Activated CD4-positive, CD25-positive, alpha-beta regulatory T cell treated with anti-CD3 and anti-CD28 coated beads, Interleukin-2, amount 50 U/mL, for 24 hours (primary cell): ENCODE measurements around the gene URAD.
A peak's percentile ranks its signal among the peaks of the same experiment; 100 is the strongest.

Source experiments
- ATAC-seq, 2 donors: fragments of 150-1000 bp; cut with Tn5 transposase; one replicate each; pipeline ENCODE4 v1.10.0; 2021; ENCODE audit warnings: mild to moderate bottlenecking in 1 of 2, moderate library complexity in 1 of 2

URAD gene

DNA sequence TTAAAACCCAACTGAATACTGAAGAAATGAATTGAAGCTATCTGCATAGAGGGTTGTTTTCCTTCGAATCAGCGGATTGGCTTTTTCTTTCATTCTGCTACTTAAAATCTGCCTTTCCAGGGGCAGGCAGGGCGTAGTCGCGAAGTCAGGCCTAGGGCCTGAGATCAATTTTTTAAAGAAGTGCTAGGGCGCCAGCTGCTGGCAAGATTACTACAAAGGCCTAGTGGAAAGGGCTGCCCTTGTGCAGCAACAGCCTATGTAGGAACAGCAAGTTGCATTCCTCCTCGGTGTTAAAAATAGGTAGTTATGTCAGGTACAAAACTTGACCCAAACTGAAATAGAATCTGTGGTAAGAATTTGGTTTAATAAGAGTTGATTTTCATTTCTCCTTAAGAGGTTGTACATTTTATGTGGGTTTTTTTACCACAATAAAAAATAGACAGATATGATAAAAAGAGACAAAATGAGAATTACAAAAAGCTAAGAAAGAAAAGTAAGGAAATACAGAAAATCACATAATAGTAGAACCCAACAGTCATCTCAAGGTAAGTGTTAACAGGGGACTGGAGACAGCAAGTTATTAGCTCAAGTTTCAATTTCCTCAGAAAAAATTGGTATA, 9.5 kb upstream of the URAD start:
- ATAC-seq: no peak

DNA sequence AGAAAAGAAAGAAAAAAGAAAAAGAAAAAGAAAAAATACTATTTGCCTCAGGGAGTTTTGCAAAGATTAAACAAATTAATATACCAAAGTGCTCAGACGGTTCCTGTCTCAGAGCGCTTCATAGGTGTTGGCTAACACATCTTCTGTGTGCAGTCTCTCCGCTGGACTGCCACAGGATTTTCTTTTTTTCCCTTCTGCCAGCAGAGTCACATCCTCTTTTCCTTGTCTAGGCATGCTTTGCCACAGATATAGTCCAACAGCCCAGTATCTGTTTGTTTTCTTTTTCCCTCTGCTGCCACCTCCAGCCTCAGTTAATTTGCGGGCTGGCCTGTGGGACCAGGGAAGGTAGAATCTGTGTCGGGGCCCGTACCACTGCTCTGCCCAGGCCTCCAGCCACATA, 3.4 kb upstream of the URAD start:
- ATAC-seq: no peak

DNA sequence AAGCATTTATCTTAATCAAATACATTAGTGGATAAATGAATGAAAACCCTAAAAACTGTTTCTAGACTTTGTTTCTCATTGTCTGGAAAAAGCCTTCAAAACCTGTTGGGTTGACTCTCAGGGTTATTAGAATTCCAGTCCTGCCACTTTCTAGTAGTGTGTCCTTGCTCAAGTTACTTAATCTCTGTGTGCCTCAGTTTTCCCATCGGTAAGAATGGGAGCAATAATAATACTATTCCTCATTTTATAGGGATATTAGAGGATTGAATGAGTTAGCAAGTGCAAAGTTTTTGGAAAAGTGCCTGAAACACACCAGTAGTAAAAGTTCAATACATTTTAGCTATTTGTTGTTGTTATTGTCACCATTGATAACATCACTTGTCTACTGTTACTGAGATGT, 2.9 kb downstream of the URAD start:
- ATAC-seq: no peak

DNA sequence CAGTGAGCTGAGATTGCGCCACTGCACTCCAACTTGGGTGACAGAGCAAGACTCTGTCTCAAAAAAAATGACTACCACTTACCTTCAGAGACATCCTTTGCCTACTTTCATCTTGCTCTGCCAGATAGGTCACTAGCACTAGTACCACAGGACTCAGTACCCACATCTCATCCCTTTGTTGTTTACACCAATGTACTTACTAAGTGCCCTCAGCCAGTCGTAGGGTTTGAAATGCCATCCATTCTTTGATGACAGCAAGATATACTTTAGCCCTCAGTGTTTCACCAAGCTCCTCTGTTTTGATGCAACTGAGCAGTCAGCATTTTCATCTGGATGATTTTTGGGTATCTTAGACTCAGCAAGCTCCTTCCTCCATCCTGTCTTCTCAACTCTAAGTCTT, 6.1 kb downstream of the URAD start:
- no peak for ATAC-seq

DNA sequence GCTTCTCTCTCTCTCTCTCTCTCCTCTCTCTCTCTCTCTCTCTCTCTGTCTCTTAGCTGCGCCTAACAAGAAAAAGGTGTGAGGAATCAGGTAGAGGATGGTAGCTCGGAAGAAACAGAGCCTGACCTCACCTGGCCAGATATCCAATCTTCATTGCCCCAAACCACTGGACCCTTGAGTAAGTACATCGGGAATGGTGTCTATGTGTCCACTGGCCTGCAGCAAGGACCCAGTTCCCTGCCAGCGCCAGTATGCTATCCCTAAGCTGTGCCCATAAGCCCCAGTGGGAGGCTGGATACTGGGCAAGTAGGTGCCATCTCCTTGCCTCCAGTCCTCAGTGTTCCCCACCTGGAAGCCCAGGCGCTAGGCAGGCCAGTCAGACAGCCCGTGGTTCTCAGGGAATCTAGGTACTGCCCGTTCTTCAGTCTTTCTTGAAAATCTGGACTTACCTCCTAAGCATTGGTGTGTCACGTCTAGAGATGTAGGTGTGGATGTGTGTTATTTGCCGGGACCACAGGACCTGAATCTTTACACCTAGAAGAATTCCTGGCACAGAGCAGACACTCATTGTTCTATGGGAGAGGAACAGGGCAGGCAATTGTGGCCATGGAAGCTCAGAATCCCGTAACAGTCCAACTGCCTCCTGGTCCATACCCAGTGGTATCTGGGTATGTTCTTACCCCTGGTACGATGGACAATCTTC, 7.3 kb downstream of the URAD start:
- ATAC-seq: peak in 1 of 2 donors; percentile 13

DNA sequence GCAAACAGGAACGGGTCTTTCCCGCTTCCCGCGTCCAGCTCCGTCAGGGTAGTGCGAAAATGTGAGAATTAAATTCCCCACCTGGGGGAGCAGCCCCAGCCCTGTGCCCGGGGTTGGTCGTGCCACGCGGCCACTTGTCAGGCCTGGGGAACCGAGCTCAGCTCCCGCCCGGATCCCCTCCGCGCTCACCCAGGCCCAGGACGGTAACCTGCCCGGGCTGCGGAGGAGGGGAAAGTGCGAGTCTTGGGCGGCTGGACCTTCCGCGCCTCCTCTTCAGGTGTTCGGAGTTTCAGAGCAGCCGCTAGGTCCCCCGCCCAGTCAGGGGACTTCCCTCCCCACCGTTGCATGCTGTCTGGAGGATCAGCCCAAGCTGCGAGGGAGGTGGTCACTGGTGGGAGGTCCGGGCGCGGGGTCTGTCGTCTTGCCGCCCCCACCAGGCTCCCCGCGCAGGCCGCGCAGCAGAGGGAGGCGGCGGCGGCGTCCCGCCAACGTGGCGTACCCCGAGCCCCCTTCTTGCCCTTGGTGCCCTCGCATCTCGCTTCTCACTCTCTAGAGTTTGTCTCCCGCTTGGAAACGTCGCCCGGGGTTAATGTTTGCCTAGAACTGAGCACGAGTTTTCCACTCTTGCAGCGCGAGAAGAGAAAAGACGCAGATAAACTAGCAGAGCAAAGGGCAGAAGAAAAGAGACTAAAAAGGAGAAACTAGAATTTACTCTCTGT, 8.1 kb downstream of the URAD start:
- ATAC-seq: no peak

DNA sequence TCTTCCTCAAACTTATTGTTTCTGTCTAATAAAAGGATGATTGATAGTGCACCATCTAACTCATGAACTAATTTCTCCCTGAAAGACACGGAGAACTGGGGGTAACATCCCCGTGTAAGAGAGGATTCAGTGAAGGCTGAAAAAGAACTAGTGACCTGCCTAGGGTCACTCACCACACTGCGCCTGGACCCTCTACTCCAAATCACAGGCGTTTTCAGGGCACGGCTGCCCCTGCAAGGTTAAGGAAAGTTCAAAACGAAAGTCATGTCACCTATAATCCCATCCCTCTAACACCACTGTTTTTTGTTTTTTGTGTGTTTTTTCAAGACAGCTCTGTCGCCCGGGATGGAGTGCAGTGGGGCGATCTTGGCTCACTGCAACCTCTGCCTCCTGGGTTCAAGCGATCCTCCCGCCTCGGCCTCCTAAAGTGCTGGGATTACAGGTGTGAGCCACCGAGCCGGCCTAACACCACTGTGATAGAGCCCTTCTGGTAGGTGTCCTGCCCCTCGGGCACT, 8.7 kb downstream of the URAD start:
- no peak for ATAC-seq

DNA sequence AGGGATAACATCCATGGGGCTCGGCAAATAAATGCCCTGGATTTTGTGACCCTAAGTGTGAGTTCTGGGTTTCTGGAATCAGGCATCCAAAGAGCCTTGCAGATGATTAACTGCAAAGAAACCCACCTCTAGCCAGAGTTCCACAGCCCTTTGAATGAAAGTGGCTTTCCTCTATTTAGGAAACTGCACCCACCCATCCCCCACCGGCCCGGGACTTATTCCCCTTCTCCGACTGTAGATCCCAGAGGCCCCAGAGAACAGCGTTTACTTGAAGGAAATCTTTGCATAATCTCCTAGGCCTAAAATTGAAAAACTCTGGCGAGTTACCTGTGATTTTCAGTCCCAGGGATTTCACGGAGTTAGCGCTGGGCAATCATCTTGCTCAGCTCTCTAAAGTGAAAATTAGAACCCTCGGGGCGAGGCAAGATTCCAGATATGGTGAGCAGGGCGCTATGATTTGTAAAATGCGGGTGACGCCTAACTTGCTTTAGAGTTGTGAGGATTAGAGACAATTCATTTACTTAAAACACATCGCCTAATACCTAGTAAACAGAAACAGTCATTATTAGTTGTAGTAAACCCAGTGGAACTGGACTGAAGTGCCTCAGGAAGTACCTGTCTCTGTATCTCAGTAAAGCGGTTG, 9.4 kb downstream of the URAD start:
- ATAC-seq: no peak

DNA sequence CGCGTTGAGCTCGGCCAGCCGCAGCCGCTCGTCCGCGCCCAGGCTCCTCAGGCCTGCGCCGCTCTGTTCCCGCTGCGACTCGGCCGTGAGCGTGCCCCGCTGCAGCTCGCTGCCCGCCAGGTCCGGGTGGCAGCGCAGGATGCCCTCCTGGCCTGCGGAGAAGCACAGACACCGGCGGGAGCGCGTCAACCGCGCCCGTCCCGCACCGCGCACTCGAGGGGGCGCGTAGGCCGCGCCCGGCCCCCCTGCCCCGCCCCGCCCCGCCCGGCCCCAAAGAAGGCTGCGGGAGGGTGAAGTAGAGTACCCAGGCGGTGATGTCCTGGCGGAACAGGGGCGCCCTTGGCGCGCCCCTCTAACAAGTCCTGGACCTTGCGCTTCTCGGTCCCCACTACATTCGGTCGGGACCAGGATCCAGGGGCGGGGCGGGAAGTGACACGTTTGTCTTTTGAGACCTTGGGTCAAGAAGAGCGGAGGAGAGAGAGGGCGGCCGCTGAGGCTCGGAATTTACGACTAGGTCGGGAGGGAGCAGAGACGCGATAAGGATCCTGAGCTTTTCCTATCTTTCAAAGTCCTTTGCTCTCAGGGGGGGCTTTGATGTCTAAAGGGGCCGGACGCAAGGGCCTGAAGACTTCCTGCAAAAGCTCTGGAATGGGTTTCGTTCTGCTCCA, 10.1 kb downstream of the URAD start:
- ATAC-seq: no peak

DNA sequence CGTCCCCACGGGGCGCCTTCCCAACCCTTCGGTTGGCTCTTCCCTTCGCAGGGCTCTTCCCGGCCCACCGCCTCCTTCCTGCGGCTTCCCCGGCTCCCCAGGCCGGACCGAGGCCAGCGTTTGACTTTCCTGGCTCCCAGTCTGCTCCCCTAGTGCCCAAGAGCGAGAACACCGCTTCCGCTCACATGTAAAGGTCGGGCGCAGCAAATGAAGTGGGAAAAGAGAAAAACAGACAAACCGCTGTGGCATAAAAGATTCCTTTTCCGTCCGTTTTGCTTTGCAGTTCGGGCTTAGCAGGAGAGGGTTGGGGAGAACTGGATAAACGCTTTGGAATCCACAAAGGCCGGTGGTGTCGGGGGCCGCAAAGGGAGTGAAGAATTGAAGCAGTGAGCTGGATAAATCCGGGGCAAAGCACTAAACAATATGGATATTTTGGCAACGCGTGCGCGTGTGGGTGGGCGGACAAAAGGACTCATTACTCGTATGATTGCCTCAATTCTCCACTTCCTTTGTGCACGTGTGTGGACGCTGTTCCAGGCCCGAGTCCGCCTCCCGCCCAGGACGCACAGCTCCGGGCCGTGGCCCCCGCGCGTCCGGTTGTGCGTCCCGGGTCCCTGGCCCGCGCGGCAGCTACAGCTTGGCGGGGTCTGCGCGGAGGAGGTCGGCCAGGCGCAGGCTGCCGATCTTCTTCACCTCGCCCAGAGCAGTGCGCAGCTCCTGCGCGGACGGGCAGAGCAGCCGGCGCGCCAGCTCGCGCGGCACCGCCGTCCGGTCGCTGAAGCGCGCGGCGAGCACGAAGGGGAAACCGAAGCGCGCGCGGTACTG, 10.8 kb downstream of the URAD start:
- no peak for ATAC-seq

DNA sequence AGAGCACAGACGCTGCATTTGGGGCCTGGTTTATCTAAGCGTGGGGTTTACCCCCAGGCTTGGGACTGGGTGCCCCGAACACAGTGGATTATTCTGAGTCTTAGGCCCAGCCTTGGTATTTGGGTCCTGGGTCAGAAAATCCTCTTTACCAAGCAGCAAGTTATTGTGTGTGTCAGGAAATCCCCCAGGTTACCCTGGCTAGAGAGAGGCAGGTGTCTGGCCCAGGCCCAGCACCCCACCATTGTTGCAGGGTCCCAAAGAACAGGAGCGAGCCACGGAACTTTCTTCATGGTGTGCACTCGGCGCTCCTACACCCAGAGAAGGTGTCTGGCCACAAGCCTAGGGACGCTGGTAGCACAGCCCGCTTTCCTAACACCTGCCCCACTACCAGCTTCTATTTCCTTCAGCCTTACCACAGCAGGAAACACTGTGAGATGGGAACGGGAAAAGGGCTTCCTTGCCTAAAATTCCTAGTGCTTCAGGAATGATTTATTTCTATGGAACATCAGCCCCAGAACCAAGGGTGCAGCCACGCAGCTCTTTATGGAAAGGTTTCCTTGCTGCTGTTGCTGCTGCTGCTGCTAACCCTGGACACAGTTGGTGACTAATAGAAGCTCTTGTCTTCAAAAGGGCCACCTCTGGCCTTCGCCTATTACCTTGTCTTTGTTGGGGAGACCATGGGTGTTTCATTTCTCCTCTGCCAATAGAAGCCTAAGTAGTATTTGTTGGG, 12.0 kb downstream of the URAD start:
- no peak for ATAC-seq

DNA sequence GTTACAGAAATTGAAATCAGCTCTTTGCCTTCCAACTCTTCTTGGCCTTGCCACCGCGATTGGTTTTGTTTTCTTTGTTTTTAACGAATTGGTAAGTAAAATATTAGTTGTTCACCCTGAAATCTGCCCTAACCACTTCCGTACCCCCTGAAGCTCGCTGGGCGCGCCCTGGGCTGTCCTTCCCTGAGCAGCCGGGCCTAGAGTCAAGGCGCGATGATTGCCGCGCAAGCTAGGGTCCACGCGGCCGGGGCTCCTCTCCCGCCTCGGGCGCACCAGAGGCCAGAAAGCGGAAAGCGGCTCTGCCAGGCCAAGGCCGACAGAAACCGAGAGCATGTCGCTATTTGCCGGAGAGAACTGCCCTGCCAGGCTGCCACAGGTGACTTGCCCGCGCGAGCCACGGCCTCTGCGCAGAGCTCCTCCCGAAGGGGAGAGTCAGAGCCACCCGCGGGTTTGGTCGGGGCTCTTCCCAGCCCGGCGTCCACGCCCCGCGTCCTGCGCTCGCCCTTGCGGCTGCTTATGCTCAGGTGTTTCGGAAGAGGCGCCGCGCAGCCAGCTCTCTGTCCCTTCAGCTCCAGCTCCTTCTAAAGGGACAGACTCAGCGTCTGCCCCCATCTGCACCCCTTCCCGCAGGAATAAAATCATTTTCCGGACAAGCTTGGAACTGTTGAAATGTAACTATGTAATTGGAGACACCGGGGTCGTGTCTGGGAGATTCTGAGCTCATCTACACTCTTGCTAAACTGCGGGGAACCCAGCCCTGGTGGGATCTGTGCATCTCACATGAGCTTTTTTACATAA, 12.7 kb downstream of the URAD start:
- no peak for ATAC-seq

DNA sequence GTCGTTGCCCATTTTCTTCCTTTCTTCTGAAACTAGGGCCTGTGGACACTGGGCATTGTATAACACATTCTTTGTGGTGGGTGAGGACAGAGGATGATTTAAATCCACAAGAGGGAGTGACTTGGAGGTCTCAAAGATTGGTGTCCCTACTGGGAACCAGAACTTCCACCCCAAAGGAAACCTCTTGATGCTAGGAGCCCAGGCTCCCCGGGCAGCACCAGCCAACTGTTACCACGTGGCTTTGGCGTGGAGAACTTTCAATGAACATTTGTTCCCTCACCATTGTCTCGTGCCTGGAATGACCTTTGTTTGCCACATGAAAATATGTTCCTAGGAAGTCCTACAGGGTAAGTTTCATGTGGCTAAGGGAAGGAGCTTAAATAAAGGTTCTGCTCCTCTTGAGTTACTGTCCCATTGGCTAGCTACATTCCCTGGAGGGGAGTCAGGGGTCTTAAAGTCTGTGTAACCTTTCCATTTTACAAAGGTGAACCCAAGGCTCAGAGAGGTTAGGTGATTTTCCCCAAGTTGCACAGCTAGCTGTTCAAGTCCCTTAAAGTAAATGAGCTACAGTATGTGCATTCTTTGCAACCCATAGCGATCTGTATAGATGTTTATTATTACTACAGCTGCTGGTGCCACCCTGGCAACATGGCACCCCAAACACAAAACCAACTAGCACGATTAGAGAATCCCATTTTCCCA, 14.4 kb downstream of the URAD start:
- ATAC-seq: no peak

DNA sequence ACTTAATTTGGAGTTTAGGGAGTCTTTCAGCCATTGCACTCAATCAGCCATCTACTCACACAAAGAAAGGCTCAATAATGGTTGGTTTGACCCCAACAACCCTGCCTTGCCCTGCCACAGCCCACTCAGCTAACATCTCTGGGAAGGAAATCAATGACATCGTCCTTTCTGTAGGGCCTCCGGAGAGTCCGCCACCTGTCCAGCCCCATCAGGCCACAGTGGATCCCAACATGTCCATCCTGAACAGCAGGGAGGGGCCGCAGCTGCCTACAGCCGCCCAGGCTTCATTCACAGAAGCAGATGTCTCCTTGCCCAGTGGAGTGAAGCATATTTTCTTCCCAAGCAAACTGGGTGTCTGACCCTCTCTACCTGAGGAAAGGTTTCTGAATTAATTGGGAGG, 15.2 kb downstream of the URAD start:
- no peak for ATAC-seq

DNA sequence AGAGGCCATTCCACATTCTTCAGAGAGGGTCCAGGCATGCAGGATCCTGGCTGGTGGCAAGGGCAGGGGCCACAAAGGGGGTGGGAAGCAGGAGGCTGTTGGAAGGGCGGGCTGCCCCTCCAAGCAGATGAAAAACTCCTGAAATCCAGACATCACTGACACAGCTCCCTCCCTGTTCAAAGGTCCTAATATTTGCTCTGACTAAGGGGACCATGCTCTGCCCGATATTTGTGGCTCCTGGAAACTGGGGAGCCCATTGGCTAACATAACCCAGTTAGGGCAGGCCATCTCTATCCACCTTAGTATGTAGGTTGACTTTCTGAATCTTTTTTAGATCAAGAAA, 16.0 kb downstream of the URAD start:
- no peak for ATAC-seq

DNA sequence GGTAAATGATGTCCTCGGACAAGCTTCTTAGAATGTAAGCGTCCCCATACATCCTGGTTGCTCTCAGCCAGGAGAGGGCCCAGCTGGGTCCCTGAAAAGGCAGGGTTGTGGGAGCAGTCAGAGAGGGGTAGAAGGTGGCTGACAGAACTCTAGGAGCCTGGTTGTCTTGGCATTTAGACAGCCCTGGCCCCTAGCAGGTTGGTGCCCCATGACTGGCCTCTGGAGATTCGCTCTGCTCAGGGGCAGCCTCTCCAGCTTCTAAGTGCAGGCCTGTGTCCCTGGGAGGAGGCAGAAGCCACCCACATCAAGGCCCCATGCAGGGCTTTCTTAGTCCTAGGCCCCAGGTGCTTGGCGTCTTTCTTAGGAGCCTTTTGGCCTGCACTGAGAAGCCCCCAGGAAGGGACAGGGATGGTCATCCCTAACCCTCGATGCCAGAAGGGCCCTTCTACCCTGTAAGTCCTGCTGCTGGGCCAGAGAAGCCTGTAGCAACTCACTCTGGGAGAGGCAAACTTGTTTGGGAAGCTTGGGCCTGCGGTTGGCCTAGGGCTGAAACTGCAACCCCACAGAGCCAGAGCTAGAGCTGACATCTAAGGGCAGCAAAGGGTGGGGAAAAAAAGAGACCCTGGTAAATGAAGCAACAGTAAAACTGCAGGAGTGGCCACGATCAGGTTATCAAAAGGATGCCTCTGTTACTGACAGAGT, 16.6 kb downstream of the URAD start:
- no peak for ATAC-seq

DNA sequence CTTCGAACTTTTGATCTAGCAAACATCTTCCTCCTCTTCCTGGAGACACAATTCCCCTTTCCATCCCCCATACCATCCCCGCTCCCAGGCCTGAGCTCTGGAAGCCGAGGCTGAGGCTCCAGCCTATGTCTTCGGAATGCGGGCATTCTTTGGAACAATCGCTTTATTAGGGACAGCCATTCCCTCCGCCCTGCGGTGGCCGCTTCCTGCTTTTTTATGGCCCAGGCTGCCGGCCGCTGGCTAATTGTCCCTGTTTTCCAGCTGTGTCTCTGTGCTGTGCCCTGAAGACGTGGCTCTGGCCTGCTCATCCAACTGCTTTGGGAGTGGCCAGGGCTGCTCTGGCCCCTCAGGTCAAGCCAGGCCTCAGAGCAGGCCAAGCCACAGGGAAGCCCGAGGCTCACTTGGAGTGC, 17.3 kb downstream of the URAD start:
- no peak for ATAC-seq

DNA sequence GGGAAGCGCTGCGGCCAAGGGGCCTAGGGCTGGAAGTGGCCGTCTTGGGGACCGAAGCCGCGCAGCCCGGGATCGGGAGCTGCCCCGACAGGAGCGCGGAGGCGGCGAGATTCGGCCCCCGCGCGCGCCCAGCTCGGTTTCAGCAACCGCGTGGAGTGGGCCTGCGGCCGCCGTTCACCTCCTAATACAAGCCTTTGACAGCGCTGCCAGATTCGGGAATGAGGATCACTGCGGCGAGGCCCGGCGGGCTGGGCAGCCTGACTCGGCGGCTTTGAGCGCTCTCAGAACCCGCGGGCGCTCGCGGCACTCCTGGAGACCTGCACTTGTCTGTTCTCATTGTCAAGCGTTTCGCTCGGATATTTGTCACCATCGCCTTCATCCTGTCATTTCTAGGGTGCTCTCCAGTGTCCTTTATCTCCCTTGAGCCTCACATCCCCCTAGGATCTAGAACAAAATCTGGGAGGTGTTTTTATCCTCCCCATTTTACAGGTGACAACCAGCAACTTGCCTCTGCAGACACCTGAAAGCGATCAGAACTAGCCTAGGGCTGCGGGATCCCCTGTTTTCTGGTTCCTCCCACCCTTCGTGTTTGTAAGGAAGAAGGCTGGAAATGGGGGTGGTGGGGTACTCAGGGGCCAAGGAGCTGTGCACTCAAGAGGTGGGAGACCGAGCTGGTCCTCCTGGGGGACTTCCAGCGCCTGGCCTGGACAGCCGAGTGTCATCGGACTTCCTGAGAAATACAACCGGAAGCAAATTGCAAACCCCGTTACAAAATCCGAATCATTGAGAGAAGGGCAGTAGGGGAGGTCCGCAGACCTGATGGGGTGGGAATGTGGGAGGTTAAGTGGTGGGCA, 17.9 kb downstream of the URAD start:
- no peak for ATAC-seq
